Fibroblast of peridontal ligament (primary cell): ENCODE data around the gene C5AR1.
"Not testable (repeated sequence)": the region's sequence is repeated elsewhere in the genome, so short reads cannot be mapped to it uniquely, and the experiment has no call there.

Source experiments
- DNase-seq: peaks from one replicate; pipeline ENCODE4 v3.0.0-alpha.2; 2010; ENCODE audit errors: extremely low read depth

Gene C5AR1

GRCh38 chr19:47331931-47332547 is 22.4 kb downstream of the C5AR1 start, which contains the start of gene C5AR2:
Gene C5AR2, plus strand, starts transcription at chr19:47332175. Its CDS starts 8,625 bp downstream, at chr19:47340800.
- DNase-seq, result peak; percentile 72

- DNase-seq, result not testable (repeated sequence)
Measured at GRCh38 chr19:47336765-47337718, 27.4 kb downstream of the C5AR1 start.

- DNase-seq, result no peak
Measured at GRCh38 chr19:47339196-47339880, 29.7 kb downstream of the C5AR1 start.

- DNase-seq, result no peak
Measured at GRCh38 chr19:47340477-47341208, 31.0 kb downstream of the C5AR1 start.

- no peak for DNase-seq
Measured at GRCh38 chr19:47341734-47342133, 32.1 kb downstream of the C5AR1 start.

- no peak for DNase-seq
Measured at GRCh38 chr19:47343194-47343802, 33.6 kb downstream of the C5AR1 start.

GRCh38 chr19:47344425-47344824 is 34.8 kb downstream of the C5AR1 start:
- no peak for DNase-seq

- DNase-seq, result not testable (repeated sequence)
Measured at GRCh38 chr19:47346024-47346423, 36.4 kb downstream of the C5AR1 start.

GRCh38 chr19:47348819-47349795 is 39.4 kb downstream of the C5AR1 start, which contains the start of gene DHX34:
Gene DHX34, plus strand, starts transcription at chr19:47349315. Its CDS starts 3,716 bp downstream, at chr19:47353031.
- peak; percentile 99 for DNase-seq

GRCh38 chr19:47350630-47351029 is 41.0 kb downstream of the C5AR1 start:
- DNase-seq, result no peak

- DNase-seq, result peak; percentile 37
Measured at GRCh38 chr19:47351548-47351947, 41.9 kb downstream of the C5AR1 start.

GRCh38 chr19:47352095-47352494 is 42.4 kb downstream of the C5AR1 start:
- no peak for DNase-seq

GRCh38 chr19:47353307-47353712 is 43.6 kb downstream of the C5AR1 start:
- DNase-seq, result no peak

- no peak for DNase-seq
Measured at GRCh38 chr19:47356900-47357299, 47.2 kb downstream of the C5AR1 start.

GRCh38 chr19:47357788-47358680 is 48.4 kb downstream of the C5AR1 start:
- no peak for DNase-seq

- no peak for DNase-seq
Measured at GRCh38 chr19:47358936-47359335, 49.3 kb downstream of the C5AR1 start.

- DNase-seq, result no peak
Measured at GRCh38 chr19:47362321-47362720, 52.7 kb downstream of the C5AR1 start.

- DNase-seq, result peak; percentile 45
Measured at GRCh38 chr19:47363758-47364531, 54.3 kb downstream of the C5AR1 start.
